ENCODE results near the gene OR13G1.

GRCh38 chr1:247656221-247656875 lies 23.2 kb downstream of the OR13G1 start:
- TF ChIP-seq ZNF512 (CRISPR knock-in tag; IDR thresholded peaks at IDR 0.05; ENCODE audit: borderline replicate concordance) (no peak), ZNF263 (CRISPR knock-in tag; IDR thresholded peaks at IDR 0.05; ENCODE audit: low read depth) (no peak)
